SK-N-MC (cell line): ENCODE data around the gene KRT3.

ENCODE experiments used
- EZH2 ChIP-seq: fragments of 200-600 bp; sonication (generic); IDR thresholded peaks from one replicate; pipeline ENCODE4 v1.6.1; 2017; ENCODE audit warnings: antibody characterized with exemption
- FOXP2 ChIP-seq: optimal IDR thresholded peaks from 2 replicates; pipeline ENCODE3; 2011; ENCODE audit warnings: mild to moderate bottlenecking, moderate library complexity; ENCODE audit not compliant: insufficient read depth; ENCODE audit errors: extremely low read length, control extremely low read depth
- POLR2AphosphoS5 ChIP-seq: IDR thresholded peaks from 2 replicates; pipeline ENCODE4 v1.6.1; 2012; ENCODE audit warnings: mild to moderate bottlenecking, low read depth, low read length, borderline replicate concordance

GRCh38 chr12:52823761-52824450, 28.0 kb upstream of the KRT3 start:
- no peak for TF ChIP-seq POLR2AphosphoS5
- no peak for TF ChIP-seq EZH2
- no peak for TF ChIP-seq FOXP2
